ENCODE data around the gene HNRNPL. TPM values are rescaled to one million over a fixed set of nuclear protein-coding genes. Genes with fewer than 3 reads are reported as not detected.
A peak's percentile ranks its signal among the peaks of the same experiment; 100 is the strongest.
"Not testable (repeated sequence)": the region's sequence is repeated elsewhere in the genome, so short reads cannot be mapped to it uniquely, and the experiment has no call there.

Gene HNRNPL
- total RNA-seq, 8 experiments from 2014 or later = 142 to 378 (median 198) TPM

DNA sequence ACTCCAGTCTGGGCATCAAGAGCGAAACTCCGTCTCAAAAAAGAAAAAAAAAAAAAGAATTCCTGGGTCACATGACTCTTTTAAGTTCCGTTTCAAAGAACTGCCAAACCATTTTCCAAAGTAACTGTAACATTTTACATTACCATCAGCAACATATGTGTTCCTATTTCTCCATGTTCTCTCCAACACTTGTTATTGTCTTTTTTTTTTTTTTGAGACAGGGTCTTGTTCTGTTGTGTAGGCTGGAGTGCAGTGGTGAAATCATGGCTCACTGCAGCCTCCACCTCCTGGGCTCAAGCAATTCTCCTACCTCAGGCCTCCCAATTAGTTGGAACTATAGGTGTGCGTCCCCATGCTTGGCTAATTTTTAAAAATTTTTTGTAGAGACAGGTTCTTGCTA, 54.2 kb downstream of the HNRNPL start:
- 20 to 100% (median 87%) methylated on average over 1 to 4 of the region's 4 CpGs; no CpG with 5 or more reads in 2 of the 10 experiments for WGBS, 10 experiments
- Histone ChIP-seq H3K27ac (no peak overlapping the region), H3K4me3 (no peak overlapping the region), H3K4me1 (replicated peaks in 1 of 2) (no peaks in the 10 kb centered on the region)
- in situ Hi-C loops (cut with MboI; ENCODE audit: low pct_unique_long_range_greater_than_20kb in 2 of 9, low sequenced_read_pairs in 9 of 9, unreplicated experiment in 9 of 9) = no loop called here
- no peak for ATAC-seq (replicated peaks in 6 of 8)

- H3K27ac ChIP-seq = no peak overlapping the region
- 73 to 100% (median 92%) methylated on average over 1 to 3 of the region's 5 CpGs; no CpG with 5 or more reads in 2 of the 10 experiments for WGBS, 10 experiments
- no peak overlapping the region for H3K4me3 ChIP-seq
- in situ Hi-C loops (cut with MboI; ENCODE audit: low pct_unique_long_range_greater_than_20kb in 2 of 9, low sequenced_read_pairs in 9 of 9, unreplicated experiment in 9 of 9) = no loop called here
- no peak for ATAC-seq (replicated peaks in 6 of 8)
- no peaks in the 10 kb centered on the region for H3K4me1 ChIP-seq (replicated peaks in 1 of 2)
Measured at GRCh38 chr19:38793671-38794070, 56.1 kb downstream of the HNRNPL start.

DNA sequence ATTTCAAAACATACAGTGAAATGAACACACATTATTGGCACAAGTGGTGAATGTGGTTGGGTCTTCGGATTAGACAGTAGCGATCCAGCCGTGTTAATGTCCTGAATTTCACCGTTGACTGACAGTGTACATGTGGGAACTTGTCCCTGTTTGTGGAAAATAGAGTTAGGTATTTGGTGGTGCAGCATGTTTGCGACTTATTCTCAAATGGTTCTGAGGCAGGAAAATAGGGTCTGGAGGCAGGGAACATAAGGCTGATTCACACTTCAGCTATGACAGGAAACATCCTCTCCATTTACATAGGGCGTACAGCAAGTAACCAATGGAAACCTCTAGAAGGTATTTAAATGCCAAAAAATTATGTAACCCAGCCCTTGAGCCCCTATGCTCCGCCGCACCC, 56.6 kb downstream of the HNRNPL start:
- no peak overlapping the region for H3K4me3 ChIP-seq
- in situ Hi-C loops (cut with MboI; ENCODE audit: low pct_unique_long_range_greater_than_20kb in 2 of 9, low sequenced_read_pairs in 9 of 9, unreplicated experiment in 9 of 9) = no loop called here
- WGBS, 10 experiments = 2 to 97% (median 63%) methylated on average over 3 to 8 of the region's 8 CpGs; no CpG with 5 or more reads in 1 of the 10 experiments
- ATAC-seq (replicated peaks in 6 of 8) = peak in 3 of 8 experiments; percentile 44 to 69 (median 53)
- H3K4me1 ChIP-seq (replicated peaks in 1 of 2) = no peaks in the 10 kb centered on the region
- H3K27ac ChIP-seq = no peak overlapping the region

GRCh38 chr19:38792250-38793111, 57.3 kb downstream of the HNRNPL start:
- in situ Hi-C loops (cut with MboI; ENCODE audit: low pct_unique_long_range_greater_than_20kb in 2 of 9, low sequenced_read_pairs in 9 of 9, unreplicated experiment in 9 of 9) = no loop called here
- Histone ChIP-seq H3K27ac (no peak overlapping the region), H3K4me1 (replicated peaks in 1 of 2) (no peaks in the 10 kb centered on the region), H3K4me3 (no peak overlapping the region)
- ATAC-seq (replicated peaks in 6 of 8) = peak in 2 of 8 experiments; percentile 7 to 44
- whole genome bisulfite sequencing, 10 experiments = 0 to 90% (median 58%) methylated on average over 2 to 12 of the region's 71 CpGs; no CpG with 5 or more reads in 3 of the 10 experiments

DNA sequence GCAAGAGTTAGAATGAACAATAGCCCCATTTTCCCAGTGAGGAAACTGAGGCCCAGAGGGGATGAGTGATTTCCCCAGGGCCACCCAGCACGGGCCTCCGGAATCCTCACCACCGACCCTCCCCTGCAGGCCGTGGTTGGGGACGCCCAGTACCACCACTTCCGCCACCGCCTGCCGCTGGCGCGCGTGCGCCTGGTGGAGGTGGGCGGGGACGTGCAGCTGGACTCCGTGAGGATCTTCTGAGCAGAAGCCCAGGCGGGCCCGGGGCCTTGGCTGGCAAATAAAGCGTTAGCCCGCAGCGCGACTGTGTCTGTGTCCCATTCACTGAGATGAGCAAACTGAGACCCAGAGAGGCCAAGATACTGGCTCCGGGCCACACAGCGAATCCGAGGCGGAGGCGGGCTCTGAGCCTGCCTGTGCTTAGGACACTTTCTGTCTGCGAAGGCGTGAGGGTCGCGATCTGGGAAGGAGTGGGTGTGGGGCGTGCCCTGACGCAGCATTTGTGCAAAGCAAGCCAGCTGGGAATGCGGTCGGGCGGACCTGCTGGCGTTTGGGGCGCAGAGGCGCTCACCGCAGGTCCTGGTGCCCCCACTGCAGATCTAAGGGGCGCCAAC, 58.2 kb downstream of the HNRNPL start:
- WGBS, 10 experiments = no CpG with 5 or more reads among the region's 40 CpGs
- in situ Hi-C loops (cut with MboI; ENCODE audit: low pct_unique_long_range_greater_than_20kb in 2 of 9, low sequenced_read_pairs in 9 of 9, unreplicated experiment in 9 of 9) = not testable (repeated sequence)

GRCh38 chr19:38790507-38791403, 59.0 kb downstream of the HNRNPL start:
- WGBS, 10 experiments = no CpG with 5 or more reads among the region's 49 CpGs
- in situ Hi-C loops (cut with MboI; ENCODE audit: low pct_unique_long_range_greater_than_20kb in 2 of 9, low sequenced_read_pairs in 9 of 9, unreplicated experiment in 9 of 9); H3K27ac ChIP-seq; H3K4me1 ChIP-seq (replicated peaks in 1 of 2); H3K4me3 ChIP-seq: not testable (repeated sequence)
- ATAC-seq (replicated peaks in 6 of 8) = peak in 2 of 8 experiments; percentile 8 to 16

More for the DNA sequence above, 58.2 kb downstream of the HNRNPL start:
- ATAC-seq (replicated peaks in 6 of 8) = peak; percentile 39 to 96 (median 83)
- not testable (repeated sequence) for H3K27ac ChIP-seq; H3K4me3 ChIP-seq; H3K4me1 ChIP-seq (replicated peaks in 1 of 2)

- H3K27ac ChIP-seq = no peak within 1 kb of the TSS
- peak in 2 of 8 experiments; percentile 4 to 13 for ATAC-seq (replicated peaks in 6 of 8)
- no peak within 1 kb of the TSS for H3K4me3 ChIP-seq
- no peaks in the 10 kb centered on the region for H3K4me1 ChIP-seq (replicated peaks in 1 of 2)
- in situ Hi-C loops (cut with MboI; ENCODE audit: low pct_unique_long_range_greater_than_20kb in 2 of 9, low sequenced_read_pairs in 9 of 9, unreplicated experiment in 9 of 9) = no loop called here
- 37 to 100% (median 63%) methylated on average over 1 to 4 of the region's 17 CpGs; no CpG with 5 or more reads in 6 of the 10 experiments for WGBS, 10 experiments
Measured at GRCh38 chr19:38788478-38789243, 61.1 kb downstream of the HNRNPL start, which contains the start of gene LGALS7B. LGALS7B (plus strand) TSS chr19:38789200; CDS start chr19:38789227, 27 bp downstream.

GRCh38 chr19:38786572-38787265, 63.1 kb downstream of the HNRNPL start:
- no peak overlapping the region for H3K27ac ChIP-seq
- ATAC-seq (replicated peaks in 6 of 8) = no peak
- H3K4me1 ChIP-seq (replicated peaks in 1 of 2) = no peaks in the 10 kb centered on the region
- 39 to 90% (median 67%) methylated on average over 1 to 5 of the region's 11 CpGs; no CpG with 5 or more reads in 3 of the 10 experiments for WGBS, 10 experiments
- in situ Hi-C loops (cut with MboI; ENCODE audit: low pct_unique_long_range_greater_than_20kb in 2 of 9, low sequenced_read_pairs in 9 of 9, unreplicated experiment in 9 of 9) = no loop called here
- no peak overlapping the region for H3K4me3 ChIP-seq

Other genes starting within 250 kb of the HNRNPL start
- 1 to 10 TPM; 1.4 to 8.6 (median 2.1) TPM for gene MAP4K1, start 232.0 kb downstream of the HNRNPL start, total RNA-seq
- gene EIF3K, start 230.8 kb downstream of the HNRNPL start, total RNA-seq = 100 to 1,000 TPM; 285 to 408 (median 333) TPM
- gene ACTN4, start 202.3 kb downstream of the HNRNPL start, total RNA-seq = 100 to 1,000 TPM in 3 of 8 experiments, 10 to 100 TPM in 5; 31.6 to 251 (median 83.9) TPM
- gene CAPN12, start 105.5 kb downstream of the HNRNPL start, total RNA-seq = 1 to 10 TPM in 2 of 8 experiments, under 1 TPM in 6; 0.11 to 3.7 (median 0.53) TPM
- 1 to 10 TPM in 1 of 8 experiments, not detected in 7; 1.0 TPM for gene LGALS7, start 76.5 kb downstream of the HNRNPL start, total RNA-seq
- gene LGALS7B, start 60.8 kb downstream of the HNRNPL start, total RNA-seq = 1 to 10 TPM in 2 of 8 experiments, not detected in 6; 1.0 to 5.0 TPM
- 1 to 10 TPM in 2 of 8 experiments, under 1 TPM in 5, not detected in 1; 0.29 to 1.4 (median 0.50) TPM for gene LGALS4, start 37.0 kb downstream of the HNRNPL start, total RNA-seq
- 100 to 1,000 TPM in 1 of 8 experiments, 10 to 100 TPM in 7; 34.0 to 121 (median 58.9) TPM for gene ECH1, start 18.2 kb downstream of the HNRNPL start, total RNA-seq
- 10 to 100 TPM in 1 of 8 experiments, 1 to 10 TPM in 7; 1.1 to 11.0 (median 3.3) TPM for gene RINL, start 28.3 kb upstream of the HNRNPL start, total RNA-seq
- 10 to 100 TPM; 22.8 to 66.0 (median 38.1) TPM for gene SIRT2, start 49.6 kb upstream of the HNRNPL start, total RNA-seq
- gene NFKBIB, start 50.0 kb upstream of the HNRNPL start, total RNA-seq = 10 to 100 TPM in 6 of 8 experiments, 1 to 10 TPM in 2; 7.1 to 26.0 (median 11.7) TPM
- 1 to 10 TPM in 5 of 8 experiments, under 1 TPM in 3; 0.38 to 3.0 (median 1.5) TPM for gene CCER2, start 62.2 kb upstream of the HNRNPL start, total RNA-seq
- gene SARS2, start 80.8 kb upstream of the HNRNPL start, total RNA-seq = 10 to 100 TPM in 7 of 8 experiments, 1 to 10 TPM in 1; 8.4 to 53.6 (median 19.1) TPM
- gene MRPS12, start 81.0 kb upstream of the HNRNPL start, total RNA-seq = 10 to 100 TPM; 19.6 to 91.4 (median 31.0) TPM
- gene FBXO17, start 125.8 kb upstream of the HNRNPL start, total RNA-seq = 10 to 100 TPM in 3 of 8 experiments, 1 to 10 TPM in 5; 3.8 to 36.7 (median 7.7) TPM
- gene FBXO27, start 182.6 kb upstream of the HNRNPL start, total RNA-seq = 1 to 10 TPM in 6 of 8 experiments, under 1 TPM in 2; 0.67 to 5.4 (median 3.3) TPM
- under 1 TPM in 5 of 8 experiments, not detected in 3; 0.07 to 0.42 (median 0.15) TPM for gene ACP7, start 234.4 kb upstream of the HNRNPL start, total RNA-seq